H9 (cell line): ENCODE measurements around the gene LSM4. TPM values are rescaled to one million over a fixed set of nuclear protein-coding genes. Genes with fewer than 3 reads are reported as not detected.

ENCODE experiments used
- DNase-seq: peaks from one replicate; pipeline ENCODE4 v3.0.0-alpha.2; 2017
- H2AFZ ChIP-seq: one replicate; pipeline ENCODE4 v1.6.1; 2013; ENCODE audit warnings: mild to moderate bottlenecking, low read length, control low read depth, moderate library complexity
- H2AK5ac ChIP-seq: 2 replicates; pipeline ENCODE4 v1.6.1; 2013; ENCODE audit warnings: low read length, control low read depth, mixed read lengths; ENCODE audit not compliant: insufficient read length
- H2BK120ac ChIP-seq: one replicate; pipeline ENCODE4 v1.6.1; 2013; ENCODE audit warnings: low read depth, mild to moderate bottlenecking, low read length, control low read depth, inconsistent platforms; ENCODE audit not compliant: poor library complexity, severe bottlenecking
- H2BK12ac ChIP-seq: 2 replicates; pipeline ENCODE4 v1.6.1; 2013; ENCODE audit warnings: low read length, control low read depth, mixed read lengths, low read depth; ENCODE audit not compliant: insufficient read length
- H2BK15ac ChIP-seq: 2 replicates; pipeline ENCODE4 v1.6.1; 2013; ENCODE audit warnings: low read depth, low read length, control low read depth
- H2BK20ac ChIP-seq: one replicate; pipeline ENCODE4 v1.6.1; 2013; ENCODE audit warnings: low read depth, mild to moderate bottlenecking, low read length, control low read depth, inconsistent platforms; ENCODE audit not compliant: poor library complexity, severe bottlenecking
- H2BK5ac ChIP-seq: 2 replicates; pipeline ENCODE4 v1.6.1; 2013; ENCODE audit warnings: low read length, control low read depth, mixed read lengths; ENCODE audit not compliant: insufficient read length
- H3K14ac ChIP-seq: 2 replicates; pipeline ENCODE4 v1.6.1; 2013; ENCODE audit warnings: low read length, control low read depth; ENCODE audit not compliant: insufficient read depth
- H3K18ac ChIP-seq: 2 replicates; pipeline ENCODE4 v1.6.1; 2013; ENCODE audit warnings: low read depth, mild to moderate bottlenecking, mixed read lengths, low read length, control low read depth; ENCODE audit not compliant: insufficient read length
- H3K23ac ChIP-seq: 2 replicates; pipeline ENCODE4 v1.6.1; 2013; ENCODE audit warnings: low read length, control low read depth, mixed read lengths, low read depth; ENCODE audit not compliant: insufficient read length
- H3K23me2 ChIP-seq: 2 replicates; pipeline ENCODE4 v1.6.1; 2013; ENCODE audit warnings: low read depth, mild to moderate bottlenecking, mixed read lengths, low read length, control low read depth; ENCODE audit not compliant: insufficient read length, poor library complexity, severe bottlenecking
- H3K27ac ChIP-seq: 2 replicates; pipeline ENCODE4 v1.5.1; 2013; ENCODE audit warnings: low read length, control low read depth, mixed read lengths, low read depth; ENCODE audit not compliant: insufficient read length
- H3K27me3 ChIP-seq: 2 replicates; pipeline ENCODE4 v1.6.1; 2013; ENCODE audit warnings: low read length, control low read depth, inconsistent platforms; ENCODE audit not compliant: insufficient read depth
- H3K4ac ChIP-seq: 2 replicates; pipeline ENCODE4 v1.6.1; 2013; ENCODE audit warnings: low read depth, mild to moderate bottlenecking, control low read depth, inconsistent platforms, low read length, moderate library complexity
- H3K4me1 ChIP-seq: 2 replicates; pipeline ENCODE4 v1.6.1; 2013; ENCODE audit warnings: low read length, control low read depth, inconsistent platforms; ENCODE audit not compliant: insufficient read depth
- H3K4me2 ChIP-seq: 2 replicates; pipeline ENCODE4 v1.6.1; 2013; ENCODE audit warnings: low read length, control low read depth, mixed read lengths; ENCODE audit not compliant: insufficient read length, insufficient read depth
- H3K56ac ChIP-seq: 2 replicates; pipeline ENCODE4 v1.6.1; 2013; ENCODE audit warnings: low read depth, mild to moderate bottlenecking, mixed read lengths, low read length, control low read depth; ENCODE audit not compliant: insufficient read length
- H3K79me1 ChIP-seq: 2 replicates; pipeline ENCODE4 v1.6.1; 2013; ENCODE audit warnings: low read depth, mild to moderate bottlenecking, moderate library complexity, low read length, control low read depth, inconsistent platforms; ENCODE audit not compliant: insufficient read depth, poor library complexity, severe bottlenecking
- H3K79me2 ChIP-seq: 2 replicates; pipeline ENCODE4 v1.6.1; 2013; ENCODE audit warnings: low read length, control low read depth, inconsistent platforms; ENCODE audit not compliant: insufficient read depth
- H3K9ac ChIP-seq: 2 replicates; pipeline ENCODE4 v1.6.1; 2013; ENCODE audit warnings: low read length, control low read depth, mixed read lengths; ENCODE audit not compliant: insufficient read length; ENCODE audit errors: extremely low read depth
- H3K9me3 ChIP-seq: one replicate; pipeline ENCODE4 v1.6.1; 2013; ENCODE audit warnings: low read depth, low read length, inconsistent platforms; ENCODE audit not compliant: control insufficient read depth
- H3T11ph ChIP-seq: one replicate; pipeline ENCODE4 v1.6.1; 2013; ENCODE audit warnings: mild to moderate bottlenecking, low read length, control low read depth, inconsistent platforms
- H4K20me1 ChIP-seq: one replicate; pipeline ENCODE4 v1.6.1; 2013; ENCODE audit not compliant: control insufficient read depth, insufficient read length, insufficient read depth
- H4K5ac ChIP-seq: 2 replicates; pipeline ENCODE4 v1.6.1; 2013; ENCODE audit warnings: low read depth, mild to moderate bottlenecking, mixed read lengths, low read length, control low read depth; ENCODE audit not compliant: insufficient read length
- H4K8ac ChIP-seq: replicated peaks from 2 replicates; pipeline ENCODE4 v1.6.1; 2013; ENCODE audit warnings: low read length, control low read depth, mixed read lengths, low read depth; ENCODE audit not compliant: insufficient read length
- H4K91ac ChIP-seq: 2 replicates; pipeline ENCODE4 v1.6.1; 2013; ENCODE audit warnings: low read depth, mild to moderate bottlenecking, moderate library complexity, mixed read lengths, low read length, control low read depth; ENCODE audit not compliant: insufficient read length
- H3K27ac Mint-ChIP-seq, 3 experiments: 2 replicates in 2 of 3; 3 replicates in 1 of 3; pipeline ENCODE4 v1.8.0; 2020 to 2021; ENCODE audit warnings: mixed read lengths in 3 of 3, mild to moderate bottlenecking in 1 of 3, moderate library complexity in 1 of 3
- H3K27me3 Mint-ChIP-seq: 2 replicates; pipeline ENCODE4 v1.8.0; 2021; ENCODE audit warnings: low read depth, mild to moderate bottlenecking, moderate library complexity, mixed read lengths
- H3K36me3 Mint-ChIP-seq, 3 experiments: 2 replicates in 2 of 3; 3 replicates in 1 of 3; pipeline ENCODE4 v1.8.0; 2020 to 2021; ENCODE audit warnings: low read depth in 3 of 3, mixed read lengths in 3 of 3; ENCODE audit not compliant: insufficient read depth in 1 of 3
- H3K4me1 Mint-ChIP-seq, 2 experiments: 2 replicates each; pipeline ENCODE4 v1.8.0; 2020; ENCODE audit warnings: mixed read lengths in 2 of 2
- H3K4me3 Mint-ChIP-seq, 2 experiments: 2 replicates in 1 of 2; 3 replicates in 1 of 2; pipeline ENCODE4 v1.8.0; 2020 to 2021; ENCODE audit warnings: mild to moderate bottlenecking in 2 of 2, mixed read lengths in 2 of 2, moderate library complexity in 1 of 2
- H3K9me3 Mint-ChIP-seq, 2 experiments: 2 replicates in 1 of 2; 3 replicates in 1 of 2; pipeline ENCODE4 v1.8.0; 2020; ENCODE audit warnings: mild to moderate bottlenecking in 2 of 2, mixed read lengths in 2 of 2, moderate library complexity in 1 of 2
- WGBS: extraction: QIAGEN DNeasy Blood & Tissue Kit; methylation state at CpG from one replicate; pipeline ENCODE4 v1.1.7; 2013; ENCODE audit warnings: missing lambda C conversion rate, low lambda C conversion rate, mixed read lengths; ENCODE audit not compliant: insufficient read length; ENCODE audit errors: extremely low coverage; 5-methylcytosine and 5-hydroxymethylcytosine counted together
- total RNA-seq: library from RNA; stranded (reverse); gene quantifications from 2 replicates; pipeline ENCODE4 v1.2.1, GENCODE V29; 2021
- TF ChIP-seq, protein P1 (sequence below): fragments of 200-600 bp; sonication (generic); conservative IDR thresholded peaks from 3 replicates; pipeline ENCODE4 v1.8.0; 2021; ENCODE audit warnings: antibody characterized with exemption, mild to moderate bottlenecking

LSM4 gene
- total RNA-seq, 1 experiment from 2014 or later, result 342 TPM

DNA sequence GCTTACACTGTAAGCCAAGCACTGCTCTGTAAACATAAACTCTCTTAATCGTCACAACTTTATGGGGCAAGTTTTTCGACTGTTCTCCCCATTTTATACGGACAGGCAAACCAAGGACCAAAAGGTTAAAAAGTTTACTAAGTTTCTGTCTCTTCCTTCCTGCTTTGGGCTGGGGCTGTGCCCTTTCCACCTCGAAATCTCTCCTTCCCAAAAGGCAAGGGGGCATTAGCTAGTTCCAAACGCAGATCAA lies 43.7 kb downstream of the LSM4 start:
- DNase-seq, result no peak
- peaks cover 0 to 4% of the 10 kb centered on the region in 2 experiments; a peak in 3 of 5 replicates for H3K9me3 Mint-ChIP-seq
- no peak overlapping the region for H3K4ac ChIP-seq
- no peaks in the 10 kb centered on the region for H3K27me3 ChIP-seq
- TF ChIP-seq, protein P1, sequence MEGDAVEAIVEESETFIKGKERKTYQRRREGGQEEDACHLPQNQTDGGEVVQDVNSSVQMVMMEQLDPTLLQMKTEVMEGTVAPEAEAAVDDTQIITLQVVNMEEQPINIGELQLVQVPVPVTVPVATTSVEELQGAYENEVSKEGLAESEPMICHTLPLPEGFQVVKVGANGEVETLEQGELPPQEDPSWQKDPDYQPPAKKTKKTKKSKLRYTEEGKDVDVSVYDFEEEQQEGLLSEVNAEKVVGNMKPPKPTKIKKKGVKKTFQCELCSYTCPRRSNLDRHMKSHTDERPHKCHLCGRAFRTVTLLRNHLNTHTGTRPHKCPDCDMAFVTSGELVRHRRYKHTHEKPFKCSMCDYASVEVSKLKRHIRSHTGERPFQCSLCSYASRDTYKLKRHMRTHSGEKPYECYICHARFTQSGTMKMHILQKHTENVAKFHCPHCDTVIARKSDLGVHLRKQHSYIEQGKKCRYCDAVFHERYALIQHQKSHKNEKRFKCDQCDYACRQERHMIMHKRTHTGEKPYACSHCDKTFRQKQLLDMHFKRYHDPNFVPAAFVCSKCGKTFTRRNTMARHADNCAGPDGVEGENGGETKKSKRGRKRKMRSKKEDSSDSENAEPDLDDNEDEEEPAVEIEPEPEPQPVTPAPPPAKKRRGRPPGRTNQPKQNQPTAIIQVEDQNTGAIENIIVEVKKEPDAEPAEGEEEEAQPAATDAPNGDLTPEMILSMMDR, result no peak
- no peak overlapping the region for H4K91ac ChIP-seq
- H4K5ac ChIP-seq, result no peak overlapping the region
- no peak overlapping the region for H3K23ac ChIP-seq
- no peaks in the 10 kb centered on the region for H3K9me3 ChIP-seq
- no peak overlapping the region for H2AK5ac ChIP-seq
- H3K27ac ChIP-seq, result no peak overlapping the region
- no peak overlapping the region for H2BK5ac ChIP-seq
- peaks cover 26 to 31% of the 10 kb centered on the region in 2 experiments for H3K4me1 Mint-ChIP-seq
- peaks cover 5 to 27% (median 25%) of the 10 kb centered on the region in 3 experiments; a peak in 6 of 7 replicates for H3K36me3 Mint-ChIP-seq
- no peak overlapping the region for H2BK120ac ChIP-seq
- peak overlapping the region; percentile 59 for H3K4me2 ChIP-seq
- no peak overlapping the region for H2AFZ ChIP-seq
- no CpG with 5 or more reads among the region's 5 CpGs for WGBS
- H3K14ac ChIP-seq, result no peak overlapping the region
- peaks cover 7% of the 10 kb centered on the region for H3K23me2 ChIP-seq
- H2BK12ac ChIP-seq, result no peak overlapping the region
- H4K8ac ChIP-seq, result no peak overlapping the region
- no peak overlapping the region for H2BK15ac ChIP-seq
- H3K27ac Mint-ChIP-seq, result peak overlapping the region; percentile 97 to 100 (median 98); a peak in 6 of 7 replicates
- no peak overlapping the region for H3K56ac ChIP-seq
- H3K4me1 ChIP-seq, result no peaks in the 10 kb centered on the region
- no peak overlapping the region for H3K18ac ChIP-seq
- H3T11ph ChIP-seq, result no peak overlapping the region
- peak overlapping the region; percentile 46 for H3K9ac ChIP-seq
- H3K27me3 Mint-ChIP-seq, result no peaks in the 10 kb centered on the region; the same call in 1 of the 2 replicates
- peaks cover 9% of the 10 kb centered on the region; the same call in 1 of the 2 replicates for H3K79me2 ChIP-seq
- H3K4me3 Mint-ChIP-seq, result peak overlapping the region; percentile 84 to 94
- H2BK20ac ChIP-seq, result no peak overlapping the region
- peaks cover 3% of the 10 kb centered on the region for H3K79me1 ChIP-seq
- H4K20me1 ChIP-seq, result no peaks in the 10 kb centered on the region
